DOHH2 (cell line): ENCODE data around the gene MYO1B.

Experiments used
- H3F3A ChIP-seq: fragments of 200-600 bp; sonication (generic), shearing (Covaris generic); 2 replicates; pipeline ENCODE4 v1.6.0; 2016; ENCODE audit warnings: antibody characterized with exemption, mild to moderate bottlenecking; ENCODE audit not compliant: control insufficient read depth, insufficient read depth
- H3K27ac ChIP-seq: fragments of 200-600 bp; sonication (generic); 2 replicates; pipeline ENCODE4 v1.5.1; 2014; ENCODE audit warnings: low read depth, mild to moderate bottlenecking, low read length, moderate library complexity
- H3K27me3 ChIP-seq: fragments of 200-600 bp; sonication (generic); 2 replicates; pipeline ENCODE4 v1.6.1; 2014; ENCODE audit warnings: mild to moderate bottlenecking, low read length, mixed read lengths; ENCODE audit not compliant: control insufficient read depth
- H3K36me3 ChIP-seq: fragments of 200-600 bp; sonication (generic); 2 replicates; pipeline ENCODE4 v1.6.1; 2014; ENCODE audit warnings: mild to moderate bottlenecking, low read length, moderate library complexity, mixed read lengths; ENCODE audit not compliant: control insufficient read depth
- H3K4me1 ChIP-seq: fragments of 200-600 bp; sonication (generic); 2 replicates; pipeline ENCODE4 v1.6.1; 2014; ENCODE audit warnings: mild to moderate bottlenecking, low read length, mixed read lengths; ENCODE audit not compliant: control insufficient read depth
- H3K4me2 ChIP-seq: fragments of 200-600 bp; sonication (generic); 2 replicates; pipeline ENCODE4 v1.6.0; 2014; ENCODE audit warnings: mild to moderate bottlenecking, low read length, moderate library complexity
- H3K4me3 ChIP-seq: fragments of 200-600 bp; sonication (generic); 2 replicates; pipeline ENCODE4 v1.5.1; 2014; ENCODE audit warnings: mild to moderate bottlenecking, low read length, mixed read lengths
- H3K79me2 ChIP-seq: fragments of 200-600 bp; sonication (generic); 2 replicates; pipeline ENCODE4 v1.6.1; 2014; ENCODE audit warnings: mild to moderate bottlenecking, low read length, mixed read lengths; ENCODE audit not compliant: control insufficient read depth
- H3K9me2 ChIP-seq: fragments of 200-600 bp; sonication (generic); replicated peaks from 2 replicates; pipeline ENCODE4 v1.6.1; 2014; ENCODE audit warnings: mild to moderate bottlenecking, low read length, mixed read lengths; ENCODE audit not compliant: control insufficient read depth
- H3K9me3 ChIP-seq: fragments of 200-600 bp; sonication (generic); 2 replicates; pipeline ENCODE4 v1.6.1; 2014; ENCODE audit warnings: antibody characterized with exemption, low read length, mixed read lengths; ENCODE audit not compliant: control insufficient read depth, insufficient read depth
- H4K20me1 ChIP-seq: fragments of 200-600 bp; sonication (generic); 2 replicates; pipeline ENCODE4 v1.6.0; 2014; ENCODE audit warnings: low read depth, mild to moderate bottlenecking, antibody characterized with exemption, low read length, moderate library complexity; ENCODE audit not compliant: control insufficient read depth, insufficient read depth
- EZH2phosphoT487 ChIP-seq: fragments of 200-600 bp; sonication (generic); IDR thresholded peaks from 2 replicates; pipeline ENCODE4 v1.6.1; 2017; ENCODE audit warnings: borderline replicate concordance, mild to moderate bottlenecking, antibody characterized with exemption, low read length, moderate library complexity, mixed read lengths
- TF ChIP-seq, protein P1 (sequence below): fragments of 200-600 bp; sonication (generic); IDR thresholded peaks from one replicate; pipeline ENCODE4 v1.5.1; 2014; ENCODE audit warnings: antibody characterized with exemption, mild to moderate bottlenecking, low read depth, low read length; ENCODE audit not compliant: poor library complexity, severe bottlenecking

Gene MYO1B

DNA sequence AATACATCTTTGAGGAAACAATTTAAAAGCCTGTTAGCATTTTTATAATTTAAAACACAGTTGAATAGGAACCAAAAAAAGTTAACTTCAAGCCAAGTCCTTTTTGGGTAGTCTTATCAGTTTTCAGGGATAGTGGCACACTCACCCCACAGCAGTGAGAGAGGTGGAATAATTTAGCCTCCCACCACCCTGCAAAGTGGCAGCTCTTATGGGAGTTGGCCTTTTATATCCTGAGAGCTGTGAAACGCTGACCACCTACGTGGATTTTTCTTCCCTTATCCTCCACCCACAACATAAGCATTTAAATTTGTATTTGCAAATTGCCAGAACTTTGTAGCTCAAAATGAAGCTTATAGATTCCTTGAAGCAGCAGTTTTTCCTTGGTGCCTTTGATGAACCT, 167.1 kb downstream of the MYO1B start:
- TF ChIP-seq, protein P1, sequence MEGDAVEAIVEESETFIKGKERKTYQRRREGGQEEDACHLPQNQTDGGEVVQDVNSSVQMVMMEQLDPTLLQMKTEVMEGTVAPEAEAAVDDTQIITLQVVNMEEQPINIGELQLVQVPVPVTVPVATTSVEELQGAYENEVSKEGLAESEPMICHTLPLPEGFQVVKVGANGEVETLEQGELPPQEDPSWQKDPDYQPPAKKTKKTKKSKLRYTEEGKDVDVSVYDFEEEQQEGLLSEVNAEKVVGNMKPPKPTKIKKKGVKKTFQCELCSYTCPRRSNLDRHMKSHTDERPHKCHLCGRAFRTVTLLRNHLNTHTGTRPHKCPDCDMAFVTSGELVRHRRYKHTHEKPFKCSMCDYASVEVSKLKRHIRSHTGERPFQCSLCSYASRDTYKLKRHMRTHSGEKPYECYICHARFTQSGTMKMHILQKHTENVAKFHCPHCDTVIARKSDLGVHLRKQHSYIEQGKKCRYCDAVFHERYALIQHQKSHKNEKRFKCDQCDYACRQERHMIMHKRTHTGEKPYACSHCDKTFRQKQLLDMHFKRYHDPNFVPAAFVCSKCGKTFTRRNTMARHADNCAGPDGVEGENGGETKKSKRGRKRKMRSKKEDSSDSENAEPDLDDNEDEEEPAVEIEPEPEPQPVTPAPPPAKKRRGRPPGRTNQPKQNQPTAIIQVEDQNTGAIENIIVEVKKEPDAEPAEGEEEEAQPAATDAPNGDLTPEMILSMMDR: no peak
- no peak for TF ChIP-seq EZH2phosphoT487
- H3K9me2 ChIP-seq: no peaks in the 10 kb centered on the region

DNA sequence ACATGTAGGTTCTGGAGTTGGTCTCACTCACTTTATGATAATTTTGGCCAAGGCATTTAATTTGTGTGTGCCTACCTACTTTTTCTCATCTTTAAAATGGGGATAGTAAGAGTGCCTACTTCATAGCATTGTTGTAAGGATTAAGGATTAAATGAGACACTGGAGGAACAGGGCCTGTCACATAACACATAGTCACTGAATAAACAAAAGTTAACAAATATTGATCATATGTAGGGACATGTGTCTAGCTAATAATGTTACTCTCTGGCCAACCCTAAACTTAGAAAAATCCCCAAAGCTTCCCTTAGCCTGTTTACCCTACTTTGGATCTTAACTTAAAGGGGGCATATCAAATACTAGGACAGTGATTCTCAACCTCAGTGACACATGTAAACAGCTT, 169.9 kb downstream of the MYO1B start:
- no peaks in the 10 kb centered on the region for H3K79me2 ChIP-seq
- H3K9me3 ChIP-seq: no peaks in the 10 kb centered on the region
- no peak for TF ChIP-seq EZH2phosphoT487
- TF ChIP-seq, protein P1: no peak
- no peak overlapping the region for H3K4me3 ChIP-seq
- no peaks in the 10 kb centered on the region for H3K36me3 ChIP-seq
- no peaks in the 10 kb centered on the region for H3K9me2 ChIP-seq
- no peak overlapping the region for H3K27ac ChIP-seq
- no peaks in the 10 kb centered on the region for H3K27me3 ChIP-seq
- no peak overlapping the region for H3K4me2 ChIP-seq
- no peaks in the 10 kb centered on the region for H3K4me1 ChIP-seq
- no peaks in the 10 kb centered on the region for H3F3A ChIP-seq
- no peaks in the 10 kb centered on the region for H4K20me1 ChIP-seq

More for the DNA sequence above, 167.1 kb downstream of the MYO1B start:
- H3K4me2 ChIP-seq: no peak overlapping the region
- no peaks in the 10 kb centered on the region for H3F3A ChIP-seq
- H3K4me1 ChIP-seq: no peaks in the 10 kb centered on the region
- H3K9me3 ChIP-seq: no peaks in the 10 kb centered on the region
- H3K36me3 ChIP-seq: no peaks in the 10 kb centered on the region
- H3K4me3 ChIP-seq: no peak overlapping the region
- no peak overlapping the region for H3K27ac ChIP-seq
- no peaks in the 10 kb centered on the region for H4K20me1 ChIP-seq
- no peaks in the 10 kb centered on the region for H3K27me3 ChIP-seq
- H3K79me2 ChIP-seq: no peaks in the 10 kb centered on the region

DNA sequence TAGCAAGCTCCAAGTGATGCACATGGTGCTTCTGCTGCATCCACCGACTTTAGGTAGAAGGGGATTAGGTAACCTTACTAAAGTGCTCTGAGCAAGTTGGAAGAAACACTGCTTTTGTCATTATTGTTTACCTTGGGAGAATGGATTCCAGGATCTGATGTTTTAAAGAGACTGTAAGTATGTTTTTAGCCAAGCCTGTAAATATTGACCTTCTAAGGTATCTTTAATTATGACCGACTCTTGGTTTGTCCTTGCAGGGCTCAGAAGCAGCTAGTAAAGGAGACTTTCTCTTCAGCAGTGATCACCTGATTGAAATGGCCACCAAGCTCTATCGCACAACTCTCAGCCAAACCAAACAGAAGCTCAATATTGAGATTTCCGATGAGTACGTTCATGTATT, 170.7 kb downstream of the MYO1B start:
- Histone ChIP-seq H3K9me3 (no peaks in the 10 kb centered on the region), H3K36me3 (no peaks in the 10 kb centered on the region), H3K79me2 (no peaks in the 10 kb centered on the region), H3K9me2 (no peaks in the 10 kb centered on the region), H3F3A (no peaks in the 10 kb centered on the region), H3K4me1 (no peaks in the 10 kb centered on the region), H3K27ac (no peak overlapping the region), H3K4me2 (no peak overlapping the region), H3K4me3 (no peak overlapping the region), H3K27me3 (no peaks in the 10 kb centered on the region), H4K20me1 (no peaks in the 10 kb centered on the region)
- TF ChIP-seq EZH2phosphoT487: no peak
- TF ChIP-seq, protein P1: no peak

DNA sequence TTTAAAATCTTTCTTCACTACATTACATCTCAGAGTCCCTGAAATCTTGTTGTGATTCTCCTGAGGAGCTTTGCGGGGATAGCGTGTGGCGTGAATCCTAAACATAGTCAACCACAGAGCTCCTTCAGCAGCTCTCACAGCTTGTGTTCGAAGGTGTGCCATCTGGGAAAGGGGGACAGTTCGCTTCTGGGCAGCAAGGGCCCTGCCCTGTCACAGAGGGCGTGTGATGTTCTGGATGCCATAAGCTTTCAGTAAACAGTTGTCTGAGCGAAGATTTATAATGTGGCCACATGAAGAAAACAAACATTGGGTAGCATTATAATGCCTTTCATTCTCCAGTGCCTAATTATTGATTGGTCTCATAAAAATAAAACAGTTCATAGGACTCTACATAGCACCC, 172.5 kb downstream of the MYO1B start:
- no peaks in the 10 kb centered on the region for H3K79me2 ChIP-seq
- no peaks in the 10 kb centered on the region for H3K4me1 ChIP-seq
- H3K9me3 ChIP-seq: no peaks in the 10 kb centered on the region
- no peaks in the 10 kb centered on the region for H3K27me3 ChIP-seq
- no peaks in the 10 kb centered on the region for H3K9me2 ChIP-seq
- no peaks in the 10 kb centered on the region for H4K20me1 ChIP-seq
- no peak overlapping the region for H3K4me3 ChIP-seq
- no peaks in the 10 kb centered on the region for H3K36me3 ChIP-seq
- H3K4me2 ChIP-seq: no peak overlapping the region
- no peaks in the 10 kb centered on the region for H3F3A ChIP-seq
- no peak overlapping the region for H3K27ac ChIP-seq
- no peak for TF ChIP-seq EZH2phosphoT487
- TF ChIP-seq, protein P1: no peak
